Measurements from ENCODE around the gene PHLPP1.

PHLPP1 gene

DNA sequence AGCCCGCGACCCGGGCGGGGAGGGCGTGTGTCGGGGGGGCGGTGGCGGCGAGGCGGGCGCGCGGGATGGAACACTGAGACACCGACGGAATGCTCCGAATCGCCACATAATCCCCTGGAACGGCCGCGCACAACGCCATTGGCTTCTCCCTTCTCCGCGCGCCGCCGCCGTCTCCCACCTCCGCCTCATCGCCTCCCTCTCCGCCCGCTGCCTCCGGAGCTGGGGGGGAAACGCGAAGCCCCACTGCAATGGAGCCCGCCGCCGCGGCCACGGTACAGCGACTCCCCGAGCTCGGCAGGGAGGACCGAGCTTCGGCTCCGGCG, at the start of gene PHLPP1:
PHLPP1 (plus strand) TSS at position 106 of the 323 bp plus-strand sequence; CDS start at position 249, 143 bp downstream.
- Histone ChIP-seq H3K27ac (ENCODE audit: low read length) (no peak within 1 kb of the TSS), H3K27me3 (ENCODE audit: control insufficient read depth, insufficient read depth, low read length) (no peaks in the 10 kb centered on the region), H3K4me1 (ENCODE audit: control insufficient read depth, insufficient read depth, low read length) (no peaks in the 10 kb centered on the region; the same call in 1 of the 2 replicates), H3K36me3 (ENCODE audit: control insufficient read depth, insufficient read depth, low read length) (no peaks in the 10 kb centered on the region), H3K9me3 (ENCODE audit: control insufficient read depth, insufficient read depth, low read length) (no peaks in the 10 kb centered on the region), H3K4me3 (ENCODE audit: low read length) (peak within 1 kb of the TSS; percentile 99)
- no peak for DNase-seq (ENCODE audit: low read depth, low spot score)
- WGBS (ENCODE audit: insufficient coverage, insufficient read length): no CpG with 5 or more reads among the region's 46 CpGs

DNA sequence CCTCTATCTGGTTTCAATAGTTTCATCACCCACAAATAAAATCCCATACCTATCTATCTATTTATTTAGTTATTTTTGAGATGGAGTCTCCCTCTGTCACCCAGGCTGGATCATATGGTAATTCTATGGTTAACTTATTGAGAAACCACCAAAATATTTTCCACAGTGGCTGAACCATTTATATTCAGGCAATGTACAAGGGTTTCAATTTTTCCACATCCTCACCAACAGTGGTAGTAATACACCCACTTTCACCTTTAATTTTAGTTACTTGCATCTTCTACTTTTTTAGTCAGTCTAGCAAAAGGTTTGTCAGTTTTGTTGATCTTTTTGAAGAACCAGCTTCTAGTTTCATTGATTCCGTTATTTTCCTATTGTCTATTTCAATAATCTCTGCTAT, 46.1 kb upstream of the PHLPP1 start:
- Histone ChIP-seq H3K27ac (ENCODE audit: low read length) (no peak overlapping the region), H3K4me3 (ENCODE audit: low read length) (no peak overlapping the region), H3K27me3 (ENCODE audit: control insufficient read depth, insufficient read depth, low read length) (no peaks in the 10 kb centered on the region), H3K9me3 (ENCODE audit: control insufficient read depth, insufficient read depth, low read length) (no peaks in the 10 kb centered on the region), H3K36me3 (ENCODE audit: control insufficient read depth, insufficient read depth, low read length) (no peaks in the 10 kb centered on the region), H3K4me1 (ENCODE audit: control insufficient read depth, insufficient read depth, low read length) (no peaks in the 10 kb centered on the region)
- WGBS (ENCODE audit: insufficient coverage, insufficient read length): no CpG with 5 or more reads among the region's 1 CpG
- DNase-seq (ENCODE audit: low read depth, low spot score): no peak

DNA sequence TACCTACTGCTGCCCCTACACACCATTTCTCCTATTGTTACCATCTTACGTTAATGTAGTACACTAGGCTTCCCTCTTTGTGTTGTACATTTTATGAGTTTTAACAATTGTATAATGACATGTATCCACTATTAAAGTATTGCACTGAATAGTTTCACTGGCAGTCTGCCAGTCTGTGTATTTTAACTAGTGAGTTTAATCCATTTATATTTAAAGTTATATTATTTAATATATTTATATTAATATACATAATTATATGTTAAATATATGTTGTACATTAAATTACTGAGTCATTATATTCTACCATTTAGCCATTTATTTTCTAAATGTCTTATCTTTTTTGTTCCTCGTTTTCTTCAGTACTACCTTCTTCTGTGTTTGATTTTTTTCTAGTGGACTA, 44.8 kb upstream of the PHLPP1 start:
- Histone ChIP-seq H3K4me1 (ENCODE audit: control insufficient read depth, insufficient read depth, low read length) (no peaks in the 10 kb centered on the region), H3K4me3 (ENCODE audit: low read length) (no peak overlapping the region), H3K9me3 (ENCODE audit: control insufficient read depth, insufficient read depth, low read length) (no peaks in the 10 kb centered on the region), H3K27me3 (ENCODE audit: control insufficient read depth, insufficient read depth, low read length) (no peaks in the 10 kb centered on the region), H3K36me3 (ENCODE audit: control insufficient read depth, insufficient read depth, low read length) (no peaks in the 10 kb centered on the region), H3K27ac (ENCODE audit: low read length) (no peak overlapping the region)
- no CpG with 5 or more reads among the region's 2 CpGs for WGBS (ENCODE audit: insufficient coverage, insufficient read length)
- DNase-seq (ENCODE audit: low read depth, low spot score): no peak

DNA sequence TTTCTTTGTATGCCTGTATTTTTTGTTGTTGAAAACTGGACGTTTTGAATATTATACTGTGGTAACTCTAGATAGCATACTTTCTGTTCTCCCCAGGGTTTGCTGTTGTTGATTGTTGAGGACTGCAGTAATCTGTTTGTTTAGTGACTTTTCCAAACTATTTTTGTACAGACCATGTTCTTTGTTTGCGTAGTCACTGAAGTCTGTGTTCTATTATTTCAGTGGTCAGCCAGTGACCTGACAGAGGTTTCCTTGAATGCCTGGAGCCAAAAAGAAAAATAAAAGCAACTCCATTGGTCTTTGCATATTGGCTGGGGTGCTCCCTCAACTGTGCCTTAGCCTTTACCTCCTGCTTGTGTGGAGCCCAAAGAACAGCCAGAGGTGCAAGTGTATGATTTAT, 42.7 kb upstream of the PHLPP1 start:
- WGBS (ENCODE audit: insufficient coverage, insufficient read length): no CpG with 5 or more reads among the region's 2 CpGs
- no peaks in the 10 kb centered on the region for H3K9me3 ChIP-seq (ENCODE audit: control insufficient read depth, insufficient read depth, low read length)
- DNase-seq (ENCODE audit: low read depth, low spot score): no peak
- no peak overlapping the region for H3K27ac ChIP-seq (ENCODE audit: low read length)
- H3K36me3 ChIP-seq (ENCODE audit: control insufficient read depth, insufficient read depth, low read length): no peaks in the 10 kb centered on the region
- no peak overlapping the region for H3K4me3 ChIP-seq (ENCODE audit: low read length)
- H3K27me3 ChIP-seq (ENCODE audit: control insufficient read depth, insufficient read depth, low read length): no peaks in the 10 kb centered on the region
- no peaks in the 10 kb centered on the region for H3K4me1 ChIP-seq (ENCODE audit: control insufficient read depth, insufficient read depth, low read length)

DNA sequence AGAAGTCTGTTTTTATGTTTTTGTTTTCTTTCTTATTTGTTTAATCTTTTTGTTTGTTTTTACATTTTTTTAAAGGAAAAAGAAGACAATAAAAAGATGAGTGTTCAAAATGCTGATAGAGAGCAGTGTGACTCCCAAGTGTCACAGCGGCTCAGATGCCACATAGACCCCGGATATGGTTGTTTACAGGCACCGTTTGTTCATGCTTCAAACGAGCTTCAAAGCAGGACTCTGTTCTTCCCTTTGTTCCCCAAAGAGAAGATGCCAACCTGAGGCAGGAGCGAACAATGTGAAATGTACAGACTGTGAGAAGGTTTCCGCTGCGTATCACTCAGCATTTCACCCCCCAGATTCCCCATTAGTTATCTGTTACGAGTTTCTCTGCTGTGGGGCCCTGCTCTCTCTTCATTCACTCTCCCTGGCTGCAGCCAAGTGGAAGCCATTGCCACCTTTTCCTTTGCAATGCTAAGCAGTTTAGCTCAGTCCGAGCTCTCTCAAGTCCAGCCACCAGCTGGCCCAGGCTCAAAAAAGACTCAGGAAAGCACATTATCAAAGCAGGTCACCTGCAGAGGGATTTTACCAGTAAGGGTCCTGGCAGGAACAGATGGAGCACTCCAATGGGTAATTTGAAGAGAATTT, 36.4 kb upstream of the PHLPP1 start:
- no peaks in the 10 kb centered on the region for H3K36me3 ChIP-seq (ENCODE audit: control insufficient read depth, insufficient read depth, low read length)
- H3K4me3 ChIP-seq (ENCODE audit: low read length): no peak overlapping the region
- no peak for DNase-seq (ENCODE audit: low read depth, low spot score)
- H3K4me1 ChIP-seq (ENCODE audit: control insufficient read depth, insufficient read depth, low read length): 0 out of 2 replicates have a peak, but pooled peaks cover 1% of the 10 kb centered on the region
- no peaks in the 10 kb centered on the region for H3K9me3 ChIP-seq (ENCODE audit: control insufficient read depth, insufficient read depth, low read length)
- no CpG with 5 or more reads among the region's 9 CpGs for WGBS (ENCODE audit: insufficient coverage, insufficient read length)
- no peak overlapping the region for H3K27ac ChIP-seq (ENCODE audit: low read length)
- H3K27me3 ChIP-seq (ENCODE audit: control insufficient read depth, insufficient read depth, low read length): no peaks in the 10 kb centered on the region

DNA sequence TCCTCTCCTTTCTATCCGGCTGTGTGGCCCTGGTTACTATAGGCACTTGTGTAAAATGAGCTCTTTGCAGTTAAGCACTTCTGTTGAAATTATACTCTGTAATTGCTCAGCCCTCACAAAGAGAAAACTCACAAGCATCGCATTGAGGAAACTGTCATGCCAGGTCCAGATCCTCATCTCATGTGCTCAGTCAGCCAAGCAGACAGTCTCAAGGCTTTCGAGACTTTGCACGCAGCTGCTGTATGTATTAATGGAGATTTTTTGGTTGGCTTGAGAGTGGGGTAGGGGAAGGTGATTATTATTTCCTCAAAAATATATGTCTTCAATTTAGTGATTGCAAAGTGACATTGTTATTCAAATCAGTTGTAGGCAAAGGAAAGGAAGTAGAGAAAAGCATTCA, 33.0 kb upstream of the PHLPP1 start:
- no peak for DNase-seq (ENCODE audit: low read depth, low spot score)
- no peaks in the 10 kb centered on the region for H3K9me3 ChIP-seq (ENCODE audit: control insufficient read depth, insufficient read depth, low read length)
- 0 out of 2 replicates have a peak, but pooled peaks cover 1% of the 10 kb centered on the region for H3K4me1 ChIP-seq (ENCODE audit: control insufficient read depth, insufficient read depth, low read length)
- no peaks in the 10 kb centered on the region for H3K36me3 ChIP-seq (ENCODE audit: control insufficient read depth, insufficient read depth, low read length)
- H3K27me3 ChIP-seq (ENCODE audit: control insufficient read depth, insufficient read depth, low read length): no peaks in the 10 kb centered on the region
- WGBS (ENCODE audit: insufficient coverage, insufficient read length): no CpG with 5 or more reads among the region's 4 CpGs
- no peak overlapping the region for H3K4me3 ChIP-seq (ENCODE audit: low read length)
- no peak overlapping the region for H3K27ac ChIP-seq (ENCODE audit: low read length)

DNA sequence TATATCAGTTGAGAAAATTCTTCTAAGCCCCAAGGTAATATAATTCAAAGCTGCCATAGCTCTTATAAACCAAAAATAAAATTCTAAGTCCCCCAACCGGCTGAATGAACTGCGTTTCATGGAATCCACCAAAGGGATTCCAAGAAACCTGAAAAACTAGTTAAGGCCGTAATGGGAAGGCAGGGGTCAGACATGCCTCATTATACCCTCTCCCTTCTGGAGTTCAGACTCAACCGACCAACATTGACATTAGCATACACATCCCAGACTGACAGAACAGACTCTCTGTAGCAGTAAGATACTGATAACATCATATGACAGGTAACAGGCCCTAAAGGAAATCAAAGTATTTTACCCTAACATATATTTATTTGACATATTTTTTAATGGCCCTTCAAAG, 31.4 kb upstream of the PHLPP1 start:
- H3K27me3 ChIP-seq (ENCODE audit: control insufficient read depth, insufficient read depth, low read length): no peaks in the 10 kb centered on the region
- no CpG with 5 or more reads among the region's 4 CpGs for WGBS (ENCODE audit: insufficient coverage, insufficient read length)
- H3K4me3 ChIP-seq (ENCODE audit: low read length): no peak overlapping the region
- DNase-seq (ENCODE audit: low read depth, low spot score): no peak
- H3K27ac ChIP-seq (ENCODE audit: low read length): no peak overlapping the region
- no peaks in the 10 kb centered on the region for H3K9me3 ChIP-seq (ENCODE audit: control insufficient read depth, insufficient read depth, low read length)
- H3K4me1 ChIP-seq (ENCODE audit: control insufficient read depth, insufficient read depth, low read length): 0 out of 2 replicates have a peak, but pooled peaks cover 1% of the 10 kb centered on the region
- no peaks in the 10 kb centered on the region for H3K36me3 ChIP-seq (ENCODE audit: control insufficient read depth, insufficient read depth, low read length)

DNA sequence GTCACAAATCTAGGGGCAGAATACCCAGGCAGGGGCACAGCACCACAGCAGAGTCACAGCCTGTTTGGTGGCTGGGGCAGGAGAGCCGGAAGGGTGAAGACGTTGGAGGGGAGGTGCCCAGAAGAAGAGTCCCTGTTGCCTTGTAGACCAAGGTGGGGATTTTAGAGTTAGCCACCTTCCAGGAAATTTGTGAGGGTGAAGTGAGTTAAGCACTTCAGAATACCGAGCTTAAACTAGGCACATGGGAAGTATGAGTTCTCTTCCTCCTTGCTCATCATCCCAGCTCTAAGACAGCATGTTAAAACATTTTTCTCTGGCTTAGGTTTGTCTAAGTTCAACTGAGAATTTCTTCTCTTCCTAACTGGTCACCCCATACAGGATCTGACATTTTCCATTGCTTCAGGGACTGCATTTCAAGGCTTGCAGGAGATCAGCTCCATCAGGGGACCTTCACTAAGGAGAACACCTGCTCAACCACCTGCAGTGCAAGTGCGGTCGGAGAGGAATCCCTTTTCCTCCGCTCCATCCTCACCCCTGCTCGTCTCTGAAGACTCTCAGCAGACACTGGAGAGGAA, 26.5 kb upstream of the PHLPP1 start:
- Histone ChIP-seq H3K36me3 (ENCODE audit: control insufficient read depth, insufficient read depth, low read length) (no peaks in the 10 kb centered on the region), H3K27me3 (ENCODE audit: control insufficient read depth, insufficient read depth, low read length) (no peaks in the 10 kb centered on the region), H3K4me1 (ENCODE audit: control insufficient read depth, insufficient read depth, low read length) (no peaks in the 10 kb centered on the region), H3K9me3 (ENCODE audit: control insufficient read depth, insufficient read depth, low read length) (no peaks in the 10 kb centered on the region), H3K4me3 (ENCODE audit: low read length) (no peak overlapping the region), H3K27ac (ENCODE audit: low read length) (no peak overlapping the region)
- DNase-seq (ENCODE audit: low read depth, low spot score): no peak
- WGBS (ENCODE audit: insufficient coverage, insufficient read length): no CpG with 5 or more reads among the region's 7 CpGs

DNA sequence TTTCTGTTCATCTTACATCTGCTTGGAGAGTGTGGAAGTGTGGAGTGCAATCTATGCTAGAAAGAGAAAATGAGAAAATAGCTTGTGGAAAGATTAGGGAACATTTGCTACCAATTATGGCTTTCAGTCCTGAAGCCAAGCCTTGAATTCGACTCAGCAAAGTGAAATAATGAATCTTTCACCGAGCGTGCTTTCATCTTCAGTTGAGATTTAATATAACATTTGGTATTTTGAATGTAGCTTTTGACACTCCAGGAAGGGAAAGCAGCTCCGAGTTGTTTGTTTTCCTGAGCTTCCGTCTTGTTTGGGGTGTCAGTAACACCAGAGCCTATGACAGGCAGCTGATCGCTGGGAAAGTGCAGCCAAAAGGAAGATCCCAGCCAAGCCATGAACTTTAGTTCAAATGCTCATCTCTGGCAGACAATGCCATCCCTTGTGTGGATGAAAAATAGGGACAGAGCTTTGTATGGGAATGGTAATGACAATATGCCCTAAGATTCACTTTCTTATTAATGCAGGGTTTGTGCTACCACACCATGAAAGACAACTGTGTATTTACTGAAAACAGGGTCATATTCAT, 25.0 kb upstream of the PHLPP1 start:
- DNase-seq (ENCODE audit: low read depth, low spot score): no peak
- no peaks in the 10 kb centered on the region for H3K4me1 ChIP-seq (ENCODE audit: control insufficient read depth, insufficient read depth, low read length)
- no peak overlapping the region for H3K27ac ChIP-seq (ENCODE audit: low read length)
- no peaks in the 10 kb centered on the region for H3K36me3 ChIP-seq (ENCODE audit: control insufficient read depth, insufficient read depth, low read length)
- WGBS (ENCODE audit: insufficient coverage, insufficient read length): no CpG with 5 or more reads among the region's 6 CpGs
- H3K27me3 ChIP-seq (ENCODE audit: control insufficient read depth, insufficient read depth, low read length): no peaks in the 10 kb centered on the region
- H3K4me3 ChIP-seq (ENCODE audit: low read length): no peak overlapping the region
- no peaks in the 10 kb centered on the region for H3K9me3 ChIP-seq (ENCODE audit: control insufficient read depth, insufficient read depth, low read length)

DNA sequence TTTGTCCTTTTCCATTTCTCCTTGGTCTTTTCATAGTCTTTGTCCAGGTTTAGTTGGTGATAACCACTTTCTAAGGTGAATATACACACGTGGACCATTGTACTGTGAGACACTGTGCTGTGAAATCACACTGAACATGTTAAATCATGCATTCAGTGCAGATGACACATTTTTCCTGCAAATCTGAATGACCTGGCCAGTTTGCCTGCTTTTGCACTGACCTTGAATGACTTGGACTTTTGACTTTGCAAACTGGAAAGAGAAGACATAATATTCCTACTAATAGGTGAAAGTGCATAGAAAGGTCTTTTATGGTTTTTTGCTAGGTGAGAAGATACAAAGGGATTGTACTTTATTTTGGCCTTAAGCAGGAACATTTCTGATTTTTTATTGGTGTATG, 21.7 kb upstream of the PHLPP1 start:
- no peaks in the 10 kb centered on the region for H3K27me3 ChIP-seq (ENCODE audit: control insufficient read depth, insufficient read depth, low read length)
- WGBS (ENCODE audit: insufficient coverage, insufficient read length): no CpG with 5 or more reads among the region's 1 CpG
- H3K4me1 ChIP-seq (ENCODE audit: control insufficient read depth, insufficient read depth, low read length): no peaks in the 10 kb centered on the region
- H3K4me3 ChIP-seq (ENCODE audit: low read length): no peak overlapping the region
- no peaks in the 10 kb centered on the region for H3K9me3 ChIP-seq (ENCODE audit: control insufficient read depth, insufficient read depth, low read length)
- H3K27ac ChIP-seq (ENCODE audit: low read length): no peak overlapping the region
- H3K36me3 ChIP-seq (ENCODE audit: control insufficient read depth, insufficient read depth, low read length): no peaks in the 10 kb centered on the region
- no peak for DNase-seq (ENCODE audit: low read depth, low spot score)

DNA sequence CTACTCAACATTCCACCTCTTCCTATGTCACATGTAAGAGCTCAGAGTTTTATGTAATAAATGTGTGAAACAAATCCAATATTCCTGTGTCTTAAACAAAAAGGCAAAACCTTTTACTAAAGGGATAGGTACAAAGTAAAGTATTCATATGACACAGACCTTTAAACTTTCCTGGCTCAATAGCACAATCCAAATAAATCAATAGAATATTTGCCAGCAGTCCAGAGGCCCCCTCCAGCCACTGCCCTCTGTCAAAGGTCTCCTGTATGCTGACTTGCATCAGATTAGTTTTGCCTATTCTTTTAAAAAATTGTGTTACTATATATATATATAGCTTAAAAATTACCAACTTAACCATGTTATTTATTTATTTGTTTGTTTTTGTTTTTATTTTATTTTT, 17.7 kb upstream of the PHLPP1 start:
- H3K27me3 ChIP-seq (ENCODE audit: control insufficient read depth, insufficient read depth, low read length): no peaks in the 10 kb centered on the region
- no peak overlapping the region for H3K27ac ChIP-seq (ENCODE audit: low read length)
- H3K36me3 ChIP-seq (ENCODE audit: control insufficient read depth, insufficient read depth, low read length): no peaks in the 10 kb centered on the region
- H3K9me3 ChIP-seq (ENCODE audit: control insufficient read depth, insufficient read depth, low read length): no peaks in the 10 kb centered on the region
- H3K4me1 ChIP-seq (ENCODE audit: control insufficient read depth, insufficient read depth, low read length): no peaks in the 10 kb centered on the region
- DNase-seq (ENCODE audit: low read depth, low spot score): no peak
- no peak overlapping the region for H3K4me3 ChIP-seq (ENCODE audit: low read length)
